H1 (cell line): ENCODE measurements around the gene TRPV4. TPM values are rescaled to one million over a fixed set of nuclear protein-coding genes. Genes with fewer than 3 reads are reported as not detected.

Source experiments
- CTCF ChIA-PET: fragments of 300-600 bp; sonication (Branson Sonifier 250); formaldehyde crosslinking; loops from one replicate; lab custom pipeline; 2021; ENCODE audit not compliant: partially characterized antibody; lab: Charles Lee
- POLR2A ChIA-PET: fragments of 300-600 bp; sonication (Branson Sonifier 250); formaldehyde crosslinking; loops from one replicate; lab custom pipeline; 2021; ENCODE audit warnings: inconsistent platforms; ENCODE audit not compliant: partially characterized antibody; lab: Charles Lee
- DNase-seq, 2 experiments: peaks; one replicate each; pipeline versions ENCODE4 v3.0.0 to v3.0.0-alpha.2; 2010 to 2022; ENCODE audit warnings: low spot score in 2 of 2, low read depth in 1 of 2, mixed read lengths in 1 of 2
- FAIRE-seq: peaks from 2 replicates; lab custom pipeline; 2011; peaks lifted over from hg19 to GRCh38; lab: Jason Lieb, UNC
- H2AFZ ChIP-seq: 2 replicates; pipeline ENCODE4 v1.8.1; 2012; ENCODE audit warnings: low read length, inconsistent platforms
- H2AK5ac ChIP-seq: 2 replicates; pipeline ENCODE4 v1.6.1; 2013; ENCODE audit warnings: low read depth, low read length
- H2BK120ac ChIP-seq: replicated peaks from 2 replicates; pipeline ENCODE3; 2013; ENCODE audit warnings: low read depth, low read length, inconsistent platforms
- H2BK12ac ChIP-seq: 2 replicates; pipeline ENCODE4 v1.6.1; 2013; ENCODE audit warnings: low read depth, low read length
- H2BK15ac ChIP-seq: 2 replicates; pipeline ENCODE4 v1.6.1; 2013; ENCODE audit warnings: low read length
- H2BK20ac ChIP-seq: 2 replicates; pipeline ENCODE4 v1.6.1; 2013; ENCODE audit warnings: low read length
- H2BK5ac ChIP-seq: 2 replicates; pipeline ENCODE4 v1.6.1; 2013; ENCODE audit warnings: low read depth, low read length
- H3K14ac ChIP-seq: 2 replicates; pipeline ENCODE4 v1.6.1; 2013; ENCODE audit warnings: inconsistent platforms; ENCODE audit not compliant: insufficient read length
- H3K18ac ChIP-seq: 2 replicates; pipeline ENCODE4 v1.6.1; 2013; ENCODE audit warnings: low read length; ENCODE audit errors: extremely low read depth
- H3K23ac ChIP-seq: 2 replicates; pipeline ENCODE4 v1.6.1; 2013; ENCODE audit warnings: inconsistent platforms; ENCODE audit not compliant: insufficient read length
- H3K23me2 ChIP-seq: 2 replicates; pipeline ENCODE4 v1.6.1; 2013; ENCODE audit warnings: low read depth, low read length
- H3K27ac ChIP-seq: 2 replicates; pipeline ENCODE4 v1.6.1; 2011; ENCODE audit warnings: low read depth, low read length, inconsistent platforms
- H3K27me3 ChIP-seq, 4 experiments: replicated peaks in 1 of 4; 1 replicate in 1 of 4; 2 replicates in 3 of 4; pipeline versions ENCODE4 v1.6.1 to v1.8.1; 2011 to 2013; ENCODE audit warnings: low read length in 3 of 4, mild to moderate bottlenecking in 3 of 4, inconsistent platforms in 2 of 4, mixed read lengths in 2 of 4, moderate library complexity in 1 of 4; ENCODE audit not compliant: control insufficient read depth in 3 of 4, insufficient read depth in 3 of 4; ENCODE audit errors: extremely low read depth in 1 of 4
- H3K36me3 ChIP-seq, 4 experiments: 2 replicates each; pipeline versions ENCODE4 v1.6.1 to v1.8.1; 2011 to 2013; ENCODE audit warnings: mild to moderate bottlenecking in 4 of 4, low read length in 3 of 4, moderate library complexity in 2 of 4, control low read depth in 1 of 4, inconsistent platforms in 1 of 4; ENCODE audit not compliant: insufficient read depth in 4 of 4, control insufficient read depth in 2 of 4
- H3K4ac ChIP-seq: replicated peaks from 2 replicates; pipeline ENCODE3; 2013; ENCODE audit warnings: low read length, low read depth, mixed read lengths, inconsistent platforms; ENCODE audit not compliant: insufficient read length
- H3K4me1 ChIP-seq, 4 experiments: replicated peaks in 1 of 4; 1 replicate in 1 of 4; 2 replicates in 3 of 4; pipeline versions ENCODE4 v1.6.1 to v1.8.1; 2011 to 2013; ENCODE audit warnings: low read length in 3 of 4, inconsistent platforms in 2 of 4, mixed read lengths in 1 of 4; ENCODE audit not compliant: insufficient read depth in 4 of 4, control insufficient read depth in 3 of 4
- H3K4me2 ChIP-seq, 2 experiments: 2 replicates each; pipeline versions ENCODE4 v1.6.1 to v1.8.1; 2011 to 2013; ENCODE audit warnings: low read depth in 2 of 2, low read length in 2 of 2, control low read depth in 1 of 2, inconsistent platforms in 1 of 2, mild to moderate bottlenecking in 1 of 2; ENCODE audit not compliant: insufficient read depth in 1 of 2
- H3K4me3 ChIP-seq, 4 experiments: fragments of 200-600, 300-600 bp in 1 of 4; sonication (generic), shearing (Covaris generic), sonication (Bioruptor Twin) in 1 of 4; 2 replicates each; pipeline versions ENCODE4 v1.5.1 to v1.8.1; 2011 to 2016; ENCODE audit warnings: low read length in 4 of 4, low read depth in 3 of 4, control low read depth in 2 of 4, inconsistent platforms in 2 of 4, mild to moderate bottlenecking in 2 of 4, mixed read lengths in 1 of 4, moderate library complexity in 1 of 4; ENCODE audit not compliant: insufficient read depth in 2 of 4; ENCODE audit errors: extremely low read depth in 1 of 4
- H3K56ac ChIP-seq: replicated peaks from 2 replicates; pipeline ENCODE3; 2013; ENCODE audit warnings: low read depth, mild to moderate bottlenecking, mixed read lengths, low read length, inconsistent platforms; ENCODE audit not compliant: insufficient read length
- H3K79me1 ChIP-seq: 2 replicates; pipeline ENCODE4 v1.6.1; 2013; ENCODE audit warnings: low read depth, low read length, control low read depth
- H3K79me2 ChIP-seq, 2 experiments: 2 replicates each; pipeline versions ENCODE4 v1.6.1 to v1.8.1; 2012 to 2013; ENCODE audit warnings: low read length in 2 of 2, mild to moderate bottlenecking in 2 of 2, inconsistent platforms in 1 of 2; ENCODE audit not compliant: insufficient read depth in 2 of 2, control insufficient read depth in 1 of 2
- H3K9ac ChIP-seq, 4 experiments: replicated peaks in 1 of 4; 1 replicate in 1 of 4; 2 replicates in 3 of 4; pipeline versions ENCODE4 v1.6.1 to v1.8.1; 2011 to 2013; ENCODE audit warnings: low read depth in 3 of 4, low read length in 3 of 4, control low read depth in 2 of 4, mild to moderate bottlenecking in 2 of 4, moderate library complexity in 2 of 4, inconsistent platforms in 1 of 4; ENCODE audit errors: extremely low read depth in 1 of 4
- H3K9me3 ChIP-seq, 2 experiments: 2 replicates each; pipeline versions ENCODE4 v1.6.1 to v1.8.1; 2012 to 2013; ENCODE audit warnings: mild to moderate bottlenecking in 2 of 2, moderate library complexity in 2 of 2, control low read depth in 1 of 2, inconsistent platforms in 1 of 2, low read depth in 1 of 2, low read length in 1 of 2, mixed read lengths in 1 of 2; ENCODE audit not compliant: insufficient read depth in 2 of 2
- H4K20me1 ChIP-seq, 2 experiments: replicated peaks in 1 of 2; 2 replicates each; pipeline versions ENCODE3 to v1.8.1; 2011 to 2013; ENCODE audit warnings: inconsistent platforms in 2 of 2, low read length in 2 of 2, mild to moderate bottlenecking in 1 of 2; ENCODE audit not compliant: insufficient read depth in 2 of 2, control insufficient read depth in 1 of 2
- H4K5ac ChIP-seq: 2 replicates; pipeline ENCODE4 v1.6.1; 2013; ENCODE audit warnings: low read length, low read depth, mixed read lengths, inconsistent platforms; ENCODE audit not compliant: insufficient read length
- H4K8ac ChIP-seq: 2 replicates; pipeline ENCODE4 v1.8.0; 2013; ENCODE audit warnings: mild to moderate bottlenecking, moderate library complexity, low read length, inconsistent platforms; ENCODE audit not compliant: insufficient read depth; ENCODE audit errors: extremely low read depth
- H4K91ac ChIP-seq: replicated peaks from 2 replicates; pipeline ENCODE3; 2013; ENCODE audit warnings: low read length, mixed read lengths, inconsistent platforms; ENCODE audit not compliant: insufficient read length
- GTF2F1 ChIP-seq: IDR thresholded peaks from 2 replicates; pipeline ENCODE4 v1.6.1; 2012; ENCODE audit warnings: low read depth, low read length, improper control_type of control experiment, borderline replicate concordance
- polyA plus RNA-seq, 7 experiments: library from polyadenylated mRNA; depleted of rRNA in 3 of 7; stranded (reverse) in 5 of 7; unstranded in 2 of 7; fragments of >200 nt in 5 of 7; fragments of 200-250 nt in 2 of 7; gene quantifications; 1 replicate in 5 of 7; 2 replicates in 1 of 7; 4 replicates in 1 of 7; pipeline versions ENCODE4 v1.2.1 to v1.2.3, GENCODE V29; 2011 to 2013; ENCODE audit warnings: missing spikeins in 2 of 7, mixed read lengths in 2 of 7
- total RNA-seq: library from RNA; stranded (reverse); fragmentation: NEBNext Ultra II Directional; extraction: Animal tissue kit (Norgen Biotek cat#: 25700); gene quantifications from 2 replicates; pipeline ENCODE4 v1.2.1, GENCODE V29; 2021

The TRPV4 gene
- total and polyA plus RNA-seq, 2 of the 8 experiments (the other 6 are each of a cell fraction or from before 2014, with no cell fraction given), result 2.1 to 6.2 TPM

GRCh38 chr12:109876406-109876805 is 43.2 kb upstream of the TRPV4 start:
- Histone ChIP-seq H2BK15ac (no peak overlapping the region), H3K79me2 (peaks cover 0 to 33% of the 10 kb centered on the region in 2 experiments; a peak in 2 of 4 replicates), H3K4ac (no peak overlapping the region), H4K91ac (no peak overlapping the region), H3K23me2 (peaks cover 14% of the 10 kb centered on the region), H3K27me3 (no peaks in the 10 kb centered on the region; a peak in 1 of 7 replicates), H2BK5ac (no peak overlapping the region), H2BK20ac (no peak overlapping the region), H3K27ac (no peak overlapping the region), H2BK120ac (no peak overlapping the region), H2BK12ac (no peak overlapping the region), H4K20me1 (peaks cover 3 to 11% of the 10 kb centered on the region in 2 experiments), H2AK5ac (no peak overlapping the region), H3K4me3 (no peak overlapping the region), H3K18ac (no peak overlapping the region), H3K9ac (no peak overlapping the region), H3K23ac (no peak overlapping the region), H3K14ac (no peak overlapping the region), H3K56ac (no peak overlapping the region), H2AFZ (no peak overlapping the region), H3K4me2 (no peak overlapping the region), H3K4me1 (peaks cover 7 to 21% (median 9%) of the 10 kb centered on the region in 4 experiments; a peak in 6 of 7 replicates), H4K5ac (no peak overlapping the region), H4K8ac (no peak overlapping the region), H3K36me3 (no peaks in the 10 kb centered on the region), H3K9me3 (no peaks in the 10 kb centered on the region), H3K79me1 (peaks cover 9% of the 10 kb centered on the region; the same call in 1 of the 2 replicates)
- FAIRE-seq (no peak), DNase-seq (no peak)
- POLR2A ChIA-PET, result no interaction called here
- TF ChIP-seq GTF2F1, result no peak
- CTCF ChIA-PET, result interaction anchor here (1.6 to 3.3 kb wide), 3 partner anchors 13 to 47 kb away, joined by 3 to 37 read pairs (median 4); no protein-coding TSS in a partner anchor
